Gastroesophageal sphincter (tissue), 3 donors: ENCODE data around the gene ADAM33.

Source experiments
- CTCF ChIP-seq, 4 experiments: fragments of 200-600 bp in 2 of 4; fragments of 450-650 bp in 2 of 4; sonication (generic) in 1 of 4; IDR thresholded peaks; one replicate each; pipeline ENCODE4 v1.5.1; 2017 to 2019; ENCODE audit warnings: antibody characterized with exemption in 4 of 4, mild to moderate bottlenecking in 2 of 4, moderate library complexity in 2 of 4
- EP300 ChIP-seq: sonication (generic); formaldehyde crosslinking; IDR thresholded peaks from one replicate; pipeline ENCODE4 v1.6.1; 2017; ENCODE audit warnings: antibody characterized with exemption, mild to moderate bottlenecking
- POLR2A ChIP-seq, 2 donors: fragments of 450-650 bp; IDR thresholded peaks; one replicate each; pipeline ENCODE4 v1.6.1; 2017; ENCODE audit warnings: antibody characterized with exemption in 2 of 2, mild to moderate bottlenecking in 2 of 2, moderate library complexity in 1 of 2
- POLR2AphosphoS5 ChIP-seq: sonication (generic); formaldehyde crosslinking; IDR thresholded peaks from one replicate; pipeline ENCODE4 v1.6.1; 2017; ENCODE audit warnings: antibody characterized with exemption

GRCh38 chr20:3729378-3729777 is 47.6 kb upstream of the ADAM33 start:
- no peak for TF ChIP-seq CTCF (IDR thresholded peaks at IDR 0.05)
- no peak for TF ChIP-seq POLR2A (IDR thresholded peaks at IDR 0.05)
- no peak for TF ChIP-seq EP300
- no peak for TF ChIP-seq POLR2AphosphoS5
